ENCODE data around the gene FHL2.

- TF ChIP-seq TAF1 (IDR thresholded peaks at IDR 0.05; ENCODE audit: borderline replicate concordance, insufficient read depth, low read length) (no peak), POLR2AphosphoS5 (IDR thresholded peaks at IDR 0.05; ENCODE audit: low read depth, low read length) (no peak), REST (IDR thresholded peaks at IDR 0.05; ENCODE audit: insufficient read depth in 1 of 2, low read depth in 2 of 2, low read length in 2 of 2) (no peak)
These were observed 5.2 kb upstream of the FHL2 start for GRCh38 chr2:105403783-105404698.

Measured in PFSK-1 (cell line).